ENCODE results near the gene IRX1. TPM values are rescaled to one million over a fixed set of nuclear protein-coding genes. Genes with fewer than 3 reads are reported as not detected.

Gene IRX1
- polyA plus RNA-seq, result not detected in 2 replicates

DNA sequence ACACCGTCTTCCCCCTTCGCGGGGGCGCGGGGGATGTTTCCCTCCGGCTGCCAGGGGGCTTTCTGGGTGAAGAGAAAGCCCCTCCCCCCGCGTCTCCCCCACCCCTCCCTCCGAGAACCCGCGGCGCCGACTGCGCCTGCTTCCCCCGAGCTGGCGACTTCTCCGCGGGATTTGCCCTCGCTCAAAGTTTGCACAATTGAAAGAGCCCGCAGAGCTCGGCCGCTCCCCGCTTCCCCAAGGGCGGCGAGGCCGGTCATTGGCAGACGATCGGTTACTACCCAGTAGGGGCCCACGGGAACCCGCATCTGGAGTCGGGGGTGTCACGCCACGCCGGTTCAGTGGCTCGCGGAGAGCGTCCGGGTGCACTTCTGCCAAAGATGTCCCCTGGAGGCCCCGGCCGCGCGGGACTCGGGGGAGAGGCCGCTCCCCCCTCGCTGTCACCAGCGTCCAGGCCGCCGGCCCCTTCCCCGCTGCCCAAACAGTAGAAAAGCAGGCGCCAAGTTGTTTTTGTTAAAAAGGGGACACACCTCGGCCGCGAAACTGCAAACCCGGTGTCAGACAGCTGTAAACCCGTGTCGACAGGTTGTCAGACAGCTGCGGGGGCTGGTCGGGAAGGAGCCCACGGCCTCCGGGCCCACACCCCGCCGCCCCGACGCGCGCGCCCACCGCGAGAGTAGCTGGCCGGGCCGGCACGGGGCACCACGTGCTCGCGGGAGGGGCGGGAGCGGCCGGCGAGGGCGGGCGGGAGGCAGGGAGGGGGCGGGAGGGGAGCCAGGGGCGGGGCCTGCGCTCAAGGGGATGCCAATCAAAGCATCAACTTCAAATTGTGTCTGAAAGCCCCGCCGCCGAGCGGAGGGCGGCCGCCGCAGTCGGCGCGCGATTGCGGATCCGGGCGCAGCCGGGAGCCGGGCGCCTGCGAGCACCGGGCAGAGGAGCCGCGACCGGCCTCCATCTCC, at the start of gene IRX1:
Gene IRX1 (plus strand): TSS at position 827 of the 956 bp plus-strand sequence. CDS start 274 bp downstream, outside the sequence.

Measured in Purkinje cell (primary cell).